Measurements from ENCODE around the gene BTBD17. TPM values are rescaled to one million over a fixed set of nuclear protein-coding genes. Genes with fewer than 3 reads are reported as not detected.
A peak's percentile ranks its signal among the peaks of the same experiment; 100 is the strongest.

BTBD17 gene
- total and polyA plus RNA-seq, 2 of the 8 experiments (the other 6 are each of a cell fraction or from before 2014, with no cell fraction given): 7.0 to 14.8 TPM

- peak overlapping the region; percentile 60; the same call in 1 of the 2 replicates for H2BK12ac ChIP-seq (ENCODE audit: low read depth, low read length)
- H3K23me2 ChIP-seq (ENCODE audit: low read depth, low read length): peaks cover 8% of the 10 kb centered on the region
- H4K20me1 ChIP-seq (replicated peaks in 1 of 2; ENCODE audit: control insufficient read depth in 1 of 2, insufficient read depth in 2 of 2, low read length in 2 of 2): no peaks in the 10 kb centered on the region
- no peak overlapping the region for H3K27ac ChIP-seq (ENCODE audit: low read depth, low read length)
- H3K4me1 ChIP-seq (replicated peaks in 1 of 4; ENCODE audit: control insufficient read depth in 3 of 4, insufficient read depth in 4 of 4, low read length in 3 of 4): peaks cover 6 to 22% (median 16%) of the 10 kb centered on the region in 4 experiments
- H2BK5ac ChIP-seq (ENCODE audit: low read depth, low read length): no peak overlapping the region
- POLR2A ChIA-PET (ENCODE audit: partially characterized antibody): interaction anchor here (0.9 kb wide), 1 partner anchor 87 kb away, joined by 3 read pairs; no protein-coding TSS in a partner anchor
- no peaks in the 10 kb centered on the region for H3K36me3 ChIP-seq (ENCODE audit: control insufficient read depth in 2 of 4, insufficient read depth in 4 of 4, low read length in 3 of 4)
- no peak overlapping the region for H2BK15ac ChIP-seq (ENCODE audit: low read length)
- no peak overlapping the region for H4K5ac ChIP-seq (ENCODE audit: insufficient read length, low read depth, low read length)
- H2AK5ac ChIP-seq (ENCODE audit: low read depth, low read length): peak overlapping the region; percentile 69; the same call in 1 of the 2 replicates
- H3K23ac ChIP-seq (ENCODE audit: insufficient read length): no peak overlapping the region
- CTCF ChIA-PET (ENCODE audit: partially characterized antibody): interaction anchor here (0.9 to 3.5 kb wide), 14 partner anchors 17 to 238 kb away, joined by 3 to 15 read pairs (median 4); partner anchors contain the start of gene CD300H
- H2BK120ac ChIP-seq (replicated peaks; ENCODE audit: low read depth, low read length): no peak overlapping the region
- H3K4me3 ChIP-seq (ENCODE audit: extremely low read depth in 1 of 4, insufficient read depth in 2 of 4, low read depth in 3 of 4, low read length in 4 of 4): no peak overlapping the region
- H3K9me3 ChIP-seq (ENCODE audit: insufficient read depth in 2 of 2, low read depth in 1 of 2, low read length in 1 of 2): no peaks in the 10 kb centered on the region
- 82% methylated on average over 3 of the region's 3 CpGs; no CpG with 5 or more reads in 1 of the 2 experiments for WGBS, 2 experiments (ENCODE audit: extremely low coverage in 1 of 2, insufficient coverage in 1 of 2, insufficient read length in 1 of 2, insufficient replicate concordance in 2 of 2, low coverage in 1 of 2, low lambda C conversion rate in 2 of 2, missing lambda C conversion rate in 1 of 2)
- TF ChIP-seq POLR2A (IDR thresholded peaks at IDR 0.05; ENCODE audit: control extremely low read depth in 1 of 2, low read depth in 2 of 2, low read length in 2 of 2) (no peak), YY1 (IDR thresholded peaks at IDR 0.05; ENCODE audit: low read depth, low read length) (no peak), SP1 (IDR thresholded peaks at IDR 0.05; ENCODE audit: low read depth, low read length) (no peak), SP2 (IDR thresholded peaks at IDR 0.05; ENCODE audit: low read length) (no peak)
- H3K56ac ChIP-seq (replicated peaks; ENCODE audit: insufficient read length, low read depth, low read length): no peak overlapping the region
- H3K79me2 ChIP-seq (ENCODE audit: control insufficient read depth in 1 of 2, insufficient read depth in 2 of 2, low read length in 2 of 2): no peaks in the 10 kb centered on the region
- H3K79me1 ChIP-seq (ENCODE audit: low read depth, low read length): no peaks in the 10 kb centered on the region
- no peak overlapping the region for H3K18ac ChIP-seq (ENCODE audit: extremely low read depth, low read length)
- H2AFZ ChIP-seq (ENCODE audit: low read length): no peak overlapping the region
- no peak overlapping the region for H3K9ac ChIP-seq (replicated peaks in 1 of 4; ENCODE audit: extremely low read depth in 1 of 4, low read depth in 3 of 4, low read length in 3 of 4)
- no peak overlapping the region for H4K8ac ChIP-seq (ENCODE audit: extremely low read depth, insufficient read depth, low read length)
- peaks cover 3 to 35% (median 27%) of the 10 kb centered on the region in 4 experiments for H3K27me3 ChIP-seq (replicated peaks in 1 of 4; ENCODE audit: control insufficient read depth in 3 of 4, extremely low read depth in 1 of 4, insufficient read depth in 3 of 4, low read length in 3 of 4)
- H3K4me2 ChIP-seq (ENCODE audit: insufficient read depth in 1 of 2, low read depth in 2 of 2, low read length in 2 of 2): no peak overlapping the region
- H4K91ac ChIP-seq (replicated peaks; ENCODE audit: insufficient read length, low read length): no peak overlapping the region
- H2BK20ac ChIP-seq (ENCODE audit: low read length): no peak overlapping the region
- DNase-seq (ENCODE audit: low read depth in 1 of 2, low spot score in 2 of 2) (no peak), FAIRE-seq (no peak)
- no peak overlapping the region for H3K4ac ChIP-seq (replicated peaks; ENCODE audit: insufficient read length, low read depth, low read length)
- no peak overlapping the region for H3K14ac ChIP-seq (ENCODE audit: insufficient read length)
Measured at GRCh38 chr17:74328487-74328886, 33.2 kb downstream of the BTBD17 start.
